ENCODE measurements around the gene CLEC17A. TPM values are rescaled to one million over a fixed set of nuclear protein-coding genes. Genes with fewer than 3 reads are reported as not detected.

The CLEC17A gene
- total RNA-seq, 1 donor from 2014 or later, result 0.08 TPM

- no peak overlapping the region for H3K4me3 ChIP-seq (ENCODE audit: low read depth, low read length)
- no peak for TF ChIP-seq CTCF (IDR thresholded peaks at IDR 0.05; ENCODE audit: insufficient read depth, low read length, poor library complexity, severe bottlenecking)
- no peak for DNase-seq (ENCODE audit: low read depth)
These were observed 46.7 kb downstream of the CLEC17A start for GRCh38 chr19:14629557-14629956.

GRCh38 chr19:14632286-14632685, 49.4 kb downstream of the CLEC17A start:
- DNase-seq (ENCODE audit: low read depth), result no peak
- Histone ChIP-seq H3K4me3 (ENCODE audit: low read depth, low read length) (no peak overlapping the region), H3K27me3 (ENCODE audit: control insufficient read depth, insufficient read depth, low read length) (no peaks in the 10 kb centered on the region), H3K36me3 (ENCODE audit: control insufficient read depth, insufficient read depth, low read length) (no peaks in the 10 kb centered on the region)
- no peak for TF ChIP-seq CTCF (IDR thresholded peaks at IDR 0.05; ENCODE audit: insufficient read depth, low read length, poor library complexity, severe bottlenecking)

More at GRCh38 chr19:14629557-14629956, 46.7 kb downstream of the CLEC17A start:
- Histone ChIP-seq H3K36me3 (ENCODE audit: control insufficient read depth, insufficient read depth, low read length) (no peaks in the 10 kb centered on the region), H3K27me3 (ENCODE audit: control insufficient read depth, insufficient read depth, low read length) (no peaks in the 10 kb centered on the region)

- no peak for TF ChIP-seq CTCF (IDR thresholded peaks at IDR 0.05; ENCODE audit: insufficient read depth, low read length, poor library complexity, severe bottlenecking)
- Histone ChIP-seq H3K27me3 (ENCODE audit: control insufficient read depth, insufficient read depth, low read length) (no peaks in the 10 kb centered on the region), H3K36me3 (ENCODE audit: control insufficient read depth, insufficient read depth, low read length) (no peaks in the 10 kb centered on the region), H3K4me3 (ENCODE audit: low read depth, low read length) (no peak overlapping the region)
- no peak for DNase-seq (ENCODE audit: low read depth)
These were observed 56.8 kb downstream of the CLEC17A start for GRCh38 chr19:14639536-14640277.

- H3K27me3 ChIP-seq (ENCODE audit: control insufficient read depth, insufficient read depth, low read length), result no peaks in the 10 kb centered on the region
- H3K4me3 ChIP-seq (ENCODE audit: low read depth, low read length), result no peak overlapping the region
- DNase-seq (ENCODE audit: low read depth), result no peak
- no peaks in the 10 kb centered on the region for H3K36me3 ChIP-seq (ENCODE audit: control insufficient read depth, insufficient read depth, low read length)
- TF ChIP-seq CTCF (IDR thresholded peaks at IDR 0.05; ENCODE audit: insufficient read depth, low read length, poor library complexity, severe bottlenecking), result no peak
These were observed 65.6 kb downstream of the CLEC17A start for GRCh38 chr19:14648506-14648905.

- H3K4me3 ChIP-seq (ENCODE audit: low read depth, low read length), result no peak overlapping the region
- no peak for DNase-seq (ENCODE audit: low read depth)
- H3K27me3 ChIP-seq (ENCODE audit: control insufficient read depth, insufficient read depth, low read length), result no peaks in the 10 kb centered on the region
- no peak for TF ChIP-seq CTCF (IDR thresholded peaks at IDR 0.05; ENCODE audit: insufficient read depth, low read length, poor library complexity, severe bottlenecking)
- no peaks in the 10 kb centered on the region for H3K36me3 ChIP-seq (ENCODE audit: control insufficient read depth, insufficient read depth, low read length)
These were observed 66.1 kb downstream of the CLEC17A start for GRCh38 chr19:14649020-14649419.

GRCh38 chr19:14650161-14650560, 67.3 kb downstream of the CLEC17A start:
- H3K27me3 ChIP-seq (ENCODE audit: control insufficient read depth, insufficient read depth, low read length), result no peaks in the 10 kb centered on the region
- DNase-seq (ENCODE audit: low read depth), result no peak
- TF ChIP-seq CTCF (IDR thresholded peaks at IDR 0.05; ENCODE audit: insufficient read depth, low read length, poor library complexity, severe bottlenecking), result no peak
- no peaks in the 10 kb centered on the region for H3K36me3 ChIP-seq (ENCODE audit: control insufficient read depth, insufficient read depth, low read length)
- H3K4me3 ChIP-seq (ENCODE audit: low read depth, low read length), result no peak overlapping the region
